Vagina (tissue), 2 donors: ENCODE measurements around the gene UBR7. TPM values are rescaled to one million over a fixed set of nuclear protein-coding genes. Genes with fewer than 3 reads are reported as not detected.

Source experiments
- DNase-seq, 2 donors: peaks; one replicate each; pipeline ENCODE4 v3.0.0-alpha.2; 2017; ENCODE audit errors: extremely low spot score in 2 of 2
- H3K27ac ChIP-seq: fragments of 200-600 bp; sonication (generic); one replicate; pipeline ENCODE4 v1.5.1; 2019
- H3K27me3 ChIP-seq: fragments of 200-600 bp; sonication (generic); one replicate; pipeline ENCODE4 v1.5.1; 2019
- H3K36me3 ChIP-seq, 2 donors: fragments of 200-600 bp; sonication (generic); one replicate each; pipeline ENCODE4 v1.5.1; 2017 to 2019
- H3K4me1 ChIP-seq: fragments of 200-600 bp; sonication (generic); one replicate; pipeline ENCODE4 v1.5.1; 2019
- H3K4me3 ChIP-seq, 2 donors: fragments of 200-600 bp; sonication (generic); 1 replicate in 1 of 2; 2 replicates in 1 of 2; pipeline ENCODE4 v1.5.1; 2016 to 2019
- H3K9me3 ChIP-seq: fragments of 200-600 bp; sonication (generic); one replicate; pipeline ENCODE4 v1.5.1; 2019
- POLR2A ChIP-seq, 2 donors: fragments of 450-650 bp; IDR thresholded peaks; one replicate each; pipeline ENCODE4 v1.6.1; 2017; ENCODE audit warnings: antibody characterized with exemption in 2 of 2, mild to moderate bottlenecking in 2 of 2, moderate library complexity in 2 of 2
- POLR2AphosphoS5 ChIP-seq, 2 donors: sonication (generic); formaldehyde crosslinking; IDR thresholded peaks; one replicate each; pipeline ENCODE4 v1.9.0; 2017; ENCODE audit warnings: antibody characterized with exemption in 2 of 2, mild to moderate bottlenecking in 2 of 2, low read depth in 1 of 2; ENCODE audit not compliant: insufficient read depth in 1 of 2
- intact Hi-C: fragments of 100-400 bp; cut with DNase I; formaldehyde crosslinking; loops from one replicate; pipeline ENCODE4 v1.15.1; 2023
- total RNA-seq: library from RNA; depleted of rRNA; stranded (reverse); fragments of >200 nt; gene quantifications from one replicate; pipeline ENCODE4 v1.2.3, GENCODE V29; 2016
- TF ChIP-seq, protein P1 (sequence below), 3 experiments: fragments of 450-650 bp in 2 of 3; fragments of 200-600 bp in 1 of 3; sonication (generic) in 1 of 3; IDR thresholded peaks; one replicate each; pipeline ENCODE4 v1.5.1; 2017 to 2019; ENCODE audit warnings: antibody characterized with exemption in 3 of 3, mild to moderate bottlenecking in 2 of 3, moderate library complexity in 2 of 3

UBR7 gene
- total RNA-seq, 1 donor from 2014 or later = 34.4 TPM

DNA sequence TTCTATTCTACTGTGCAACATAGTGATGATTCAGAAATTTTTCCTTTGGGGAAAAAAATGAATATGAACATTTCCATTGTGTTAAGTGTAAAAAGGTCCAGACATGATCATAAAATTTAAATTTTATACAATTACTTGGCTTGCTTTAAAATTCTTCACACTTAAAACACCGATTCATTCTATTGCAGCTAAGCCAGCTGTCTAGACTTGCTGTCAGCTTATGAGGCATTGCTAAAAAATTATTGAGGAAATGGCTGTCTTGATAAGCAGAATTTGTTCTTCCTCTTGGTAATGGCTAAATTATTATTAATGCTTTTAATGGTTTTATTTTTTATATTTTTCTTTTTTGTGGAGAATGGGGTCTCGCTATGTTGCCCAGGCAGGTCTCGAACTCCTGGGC is 20.1 kb upstream of the UBR7 start:
- H3K36me3 ChIP-seq = no peaks in the 10 kb centered on the region
- H3K4me1 ChIP-seq = peaks cover 35% of the 10 kb centered on the region
- no peak overlapping the region for H3K27ac ChIP-seq
- H3K27me3 ChIP-seq = no peaks in the 10 kb centered on the region
- no peaks in the 10 kb centered on the region for H3K9me3 ChIP-seq
- intact Hi-C loops = no loop called here
- DNase-seq = no peak
- TF ChIP-seq, protein P1, sequence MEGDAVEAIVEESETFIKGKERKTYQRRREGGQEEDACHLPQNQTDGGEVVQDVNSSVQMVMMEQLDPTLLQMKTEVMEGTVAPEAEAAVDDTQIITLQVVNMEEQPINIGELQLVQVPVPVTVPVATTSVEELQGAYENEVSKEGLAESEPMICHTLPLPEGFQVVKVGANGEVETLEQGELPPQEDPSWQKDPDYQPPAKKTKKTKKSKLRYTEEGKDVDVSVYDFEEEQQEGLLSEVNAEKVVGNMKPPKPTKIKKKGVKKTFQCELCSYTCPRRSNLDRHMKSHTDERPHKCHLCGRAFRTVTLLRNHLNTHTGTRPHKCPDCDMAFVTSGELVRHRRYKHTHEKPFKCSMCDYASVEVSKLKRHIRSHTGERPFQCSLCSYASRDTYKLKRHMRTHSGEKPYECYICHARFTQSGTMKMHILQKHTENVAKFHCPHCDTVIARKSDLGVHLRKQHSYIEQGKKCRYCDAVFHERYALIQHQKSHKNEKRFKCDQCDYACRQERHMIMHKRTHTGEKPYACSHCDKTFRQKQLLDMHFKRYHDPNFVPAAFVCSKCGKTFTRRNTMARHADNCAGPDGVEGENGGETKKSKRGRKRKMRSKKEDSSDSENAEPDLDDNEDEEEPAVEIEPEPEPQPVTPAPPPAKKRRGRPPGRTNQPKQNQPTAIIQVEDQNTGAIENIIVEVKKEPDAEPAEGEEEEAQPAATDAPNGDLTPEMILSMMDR (IDR thresholded peaks at IDR 0.05) = no peak
- TF ChIP-seq POLR2A (IDR thresholded peaks at IDR 0.05) = no peak
- TF ChIP-seq POLR2AphosphoS5 (IDR thresholded peaks at IDR 0.05; ENCODE audit: insufficient read depth in 1 of 2, low read depth in 1 of 2) = no peak
- no peak overlapping the region for H3K4me3 ChIP-seq

DNA sequence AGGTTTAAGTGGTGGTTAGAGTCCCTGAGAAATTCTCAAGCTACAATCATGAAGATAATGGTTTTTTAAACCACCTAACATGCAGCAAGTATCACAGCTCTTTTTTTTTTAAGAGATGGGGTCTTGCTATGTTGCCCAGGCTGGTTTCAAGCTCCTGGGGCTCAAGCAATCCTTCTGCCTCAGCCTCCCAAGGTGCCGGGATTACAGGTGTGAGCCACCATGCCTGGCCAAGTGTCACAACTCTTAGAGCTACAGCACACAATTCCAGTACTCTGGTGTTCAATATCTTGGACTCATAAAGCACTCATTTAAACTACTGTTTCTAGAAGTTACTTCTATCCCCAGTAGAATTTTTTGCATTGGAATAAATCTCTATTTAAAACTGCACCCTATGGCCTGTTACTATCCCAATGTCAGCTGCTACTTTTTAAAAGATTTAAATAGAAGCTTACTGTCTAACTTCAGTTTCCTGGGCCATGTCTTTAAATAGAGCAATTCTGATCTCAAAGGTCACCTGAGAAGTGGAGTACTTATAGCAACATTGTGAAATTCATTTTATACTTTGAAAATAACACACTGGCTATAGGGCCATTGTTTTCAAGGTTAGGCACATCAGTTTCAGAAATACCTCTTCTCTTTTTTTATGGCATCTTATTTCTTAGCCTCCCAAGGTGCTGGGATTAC is 11.6 kb upstream of the UBR7 start:
- H3K4me3 ChIP-seq = no peak overlapping the region
- H3K36me3 ChIP-seq = no peaks in the 10 kb centered on the region
- H3K4me1 ChIP-seq = no peaks in the 10 kb centered on the region
- DNase-seq = no peak
- TF ChIP-seq, protein P1 (IDR thresholded peaks at IDR 0.05) = no peak
- no peak for TF ChIP-seq POLR2A (IDR thresholded peaks at IDR 0.05)
- TF ChIP-seq POLR2AphosphoS5 (IDR thresholded peaks at IDR 0.05; ENCODE audit: insufficient read depth in 1 of 2, low read depth in 1 of 2) = no peak
- no peaks in the 10 kb centered on the region for H3K9me3 ChIP-seq
- intact Hi-C loops = no loop called here
- H3K27me3 ChIP-seq = no peaks in the 10 kb centered on the region
- no peak overlapping the region for H3K27ac ChIP-seq

DNA sequence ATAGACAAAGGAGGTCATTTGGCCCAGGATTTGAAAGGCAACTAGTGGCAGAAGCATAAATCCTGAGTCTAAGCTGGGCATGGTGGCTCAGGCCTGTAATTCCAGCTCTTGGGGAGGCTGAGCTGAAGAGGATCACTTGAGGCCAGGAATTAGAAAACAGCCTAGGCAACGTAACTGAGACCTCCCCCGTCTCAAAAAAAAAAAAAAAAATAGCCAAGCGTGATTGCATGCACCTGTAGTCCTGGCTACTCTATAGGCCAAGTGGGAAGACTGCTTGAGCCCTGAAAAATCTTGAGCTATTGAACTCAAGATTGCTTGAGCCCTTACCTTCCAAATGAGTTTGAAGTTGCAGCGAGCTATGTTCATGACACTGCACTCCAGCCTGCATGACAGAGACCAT is 8.0 kb upstream of the UBR7 start:
- Histone ChIP-seq H3K4me3 (no peak overlapping the region), H3K27me3 (no peaks in the 10 kb centered on the region), H3K27ac (no peak overlapping the region), H3K9me3 (no peaks in the 10 kb centered on the region), H3K4me1 (no peaks in the 10 kb centered on the region), H3K36me3 (no peaks in the 10 kb centered on the region)
- intact Hi-C loops = no loop called here
- no peak for DNase-seq
- TF ChIP-seq POLR2A (IDR thresholded peaks at IDR 0.05) (no peak), POLR2AphosphoS5 (IDR thresholded peaks at IDR 0.05; ENCODE audit: insufficient read depth in 1 of 2, low read depth in 1 of 2) (no peak)
- TF ChIP-seq, protein P1 (IDR thresholded peaks at IDR 0.05) = no peak

DNA sequence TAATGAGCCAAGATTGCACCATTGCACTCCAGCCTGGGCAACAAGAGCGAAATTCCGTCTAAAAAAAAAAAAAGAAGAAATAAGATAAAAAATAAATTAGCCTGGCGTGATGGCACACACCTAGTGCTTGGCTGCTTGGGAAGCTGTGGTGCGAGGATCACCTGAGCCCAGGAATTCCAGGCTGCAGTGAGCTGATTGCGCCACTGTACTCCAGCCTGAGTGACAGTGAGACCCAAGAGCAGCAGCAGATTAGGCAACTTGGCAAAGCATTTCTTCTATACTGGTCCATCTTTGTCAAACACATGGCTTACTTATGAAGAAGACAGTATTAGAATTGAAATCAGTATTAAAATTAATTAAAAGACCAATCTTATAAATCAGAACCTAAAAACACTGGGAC is 6.5 kb upstream of the UBR7 start:
- no peak for DNase-seq
- no peak overlapping the region for H3K27ac ChIP-seq
- H3K27me3 ChIP-seq = no peaks in the 10 kb centered on the region
- intact Hi-C loops = no loop called here
- H3K4me3 ChIP-seq = no peak overlapping the region
- peaks cover 12% of the 10 kb centered on the region for H3K4me1 ChIP-seq
- no peaks in the 10 kb centered on the region for H3K36me3 ChIP-seq
- no peaks in the 10 kb centered on the region for H3K9me3 ChIP-seq
- TF ChIP-seq, protein P1 (IDR thresholded peaks at IDR 0.05) = no peak
- no peak for TF ChIP-seq POLR2A (IDR thresholded peaks at IDR 0.05)

DNA sequence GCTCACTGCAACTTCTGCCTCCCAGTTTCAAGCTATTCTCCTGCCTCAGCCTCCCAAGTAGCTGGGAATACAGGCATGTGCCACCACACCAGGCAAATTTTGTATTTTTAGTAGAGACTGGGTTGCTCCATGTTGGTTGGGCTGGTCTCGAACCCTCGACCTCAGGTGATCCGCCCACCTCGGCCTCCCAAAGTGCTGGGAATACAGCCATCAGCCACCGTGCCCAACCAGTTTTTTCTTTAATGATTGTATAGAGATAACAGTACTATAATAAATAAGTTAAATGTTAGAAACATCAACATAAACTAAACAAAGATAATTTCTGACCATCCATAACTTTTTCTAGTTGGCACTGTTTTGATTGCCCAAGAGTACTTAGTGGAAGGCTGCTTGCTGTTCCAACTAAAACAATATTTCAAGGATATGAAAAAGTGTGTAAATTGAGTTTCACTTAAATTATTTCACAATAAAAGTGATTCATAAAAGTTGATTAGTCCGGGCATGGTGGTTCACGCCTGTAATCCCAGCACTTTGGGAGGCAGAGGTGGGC is 5.8 kb upstream of the UBR7 start:
- intact Hi-C loops = no loop called here
- TF ChIP-seq POLR2A (IDR thresholded peaks at IDR 0.05) = no peak
- TF ChIP-seq, protein P1 (IDR thresholded peaks at IDR 0.05) = no peak
- TF ChIP-seq POLR2AphosphoS5 (IDR thresholded peaks at IDR 0.05; ENCODE audit: insufficient read depth in 1 of 2, low read depth in 1 of 2) = no peak

More for the DNA sequence above, 5.8 kb upstream of the UBR7 start:
- Histone ChIP-seq H3K4me3 (no peak overlapping the region), H3K36me3 (no peaks in the 10 kb centered on the region), H3K27ac (no peak overlapping the region), H3K27me3 (no peaks in the 10 kb centered on the region), H3K4me1 (peaks cover 19% of the 10 kb centered on the region), H3K9me3 (no peaks in the 10 kb centered on the region)
- no peak for DNase-seq
